SKM-1 (cell line): ENCODE results near the gene XYLT1.

Experiments used
- DNase-seq: peaks from one replicate; lab custom pipeline; 2025; ENCODE audit not compliant: unreplicated experiment; lab: John Stamatoyannopoulos, UW

The XYLT1 gene

GRCh38 chr16:17126156-17126555 is 344.6 kb downstream of the XYLT1 start:
- no peak for DNase-seq

GRCh38 chr16:17125671-17126070 is 345.1 kb downstream of the XYLT1 start:
- DNase-seq = no peak

- DNase-seq = no peak
Observed at GRCh38 chr16:17117906-17118577, 352.7 kb downstream of the XYLT1 start.

GRCh38 chr16:17116595-17117322 is 354.0 kb downstream of the XYLT1 start:
- DNase-seq = no peak

- DNase-seq = no peak
Observed at GRCh38 chr16:17109413-17109812, 361.3 kb downstream of the XYLT1 start.

GRCh38 chr16:17108596-17108995 is 362.2 kb downstream of the XYLT1 start:
- no peak for DNase-seq

GRCh38 chr16:17107450-17107849 is 363.3 kb downstream of the XYLT1 start:
- no peak for DNase-seq

GRCh38 chr16:17106243-17106791 is 364.4 kb downstream of the XYLT1 start:
- no peak for DNase-seq

GRCh38 chr16:17105239-17105797 is 365.4 kb downstream of the XYLT1 start:
- no peak for DNase-seq

- no peak for DNase-seq
Observed at GRCh38 chr16:17104654-17105053, 366.1 kb downstream of the XYLT1 start.

GRCh38 chr16:17103216-17103615 is 367.5 kb downstream of the XYLT1 start:
- DNase-seq = no peak

- no peak for DNase-seq
Observed at GRCh38 chr16:17101646-17102045, 369.1 kb downstream of the XYLT1 start.

- no peak for DNase-seq
Observed at GRCh38 chr16:17098685-17099084, 372.1 kb downstream of the XYLT1 start.

- DNase-seq = no peak
Observed at GRCh38 chr16:17084130-17084529, 386.6 kb downstream of the XYLT1 start.

GRCh38 chr16:17083628-17084027 is 387.1 kb downstream of the XYLT1 start:
- no peak for DNase-seq

GRCh38 chr16:17082095-17082882 is 388.5 kb downstream of the XYLT1 start:
- no peak for DNase-seq

- no peak for DNase-seq
Observed at GRCh38 chr16:17080105-17080504, 390.7 kb downstream of the XYLT1 start.

GRCh38 chr16:17078931-17079631 is 391.7 kb downstream of the XYLT1 start:
- DNase-seq = no peak

- no peak for DNase-seq
Observed at GRCh38 chr16:17076818-17077498, 393.8 kb downstream of the XYLT1 start.

- no peak for DNase-seq
Observed at GRCh38 chr16:17076092-17076754, 394.5 kb downstream of the XYLT1 start.
